OCI-LY1 (cell line): Measurements from ENCODE around the gene MAPK12.

Experiments
- CTCF ChIP-seq: fragments of 200-600 bp; sonication (generic), shearing (Covaris generic); IDR thresholded peaks from 2 replicates; pipeline ENCODE4 v1.5.1; 2017; ENCODE audit warnings: mild to moderate bottlenecking, antibody characterized with exemption, low read length, moderate library complexity, mixed read lengths
- EZH2 ChIP-seq: fragments of 200-600 bp; sonication (generic), shearing (Covaris generic); IDR thresholded peaks from 2 replicates; pipeline ENCODE4 v1.8.0; 2017; ENCODE audit warnings: borderline replicate concordance, mixed run types, mild to moderate bottlenecking, antibody characterized with exemption, low read length, moderate library complexity, mixed read lengths

GRCh38 chr22:50300620-50301257 lies 39.3 kb upstream of the MAPK12 start:
- TF ChIP-seq CTCF (no peak), EZH2 (no peak)
